AG04449 (cell line): ENCODE measurements around the gene CALHM6.

Experiments
- CTCF ChIA-PET: fragments of 350-600 bp; formaldehyde crosslinking; extraction: SDS; loops from one replicate; lab custom pipeline; 2021; ENCODE audit warnings: antibody characterized with exemption; lab: Yijun Ruan, JAX
- POLR2A ChIA-PET: fragments of 400-600, 350-600 bp; formaldehyde crosslinking; extraction: SDS; loops from one replicate; lab custom pipeline; 2020; ENCODE audit warnings: antibody characterized with exemption, inconsistent platforms; lab: Yijun Ruan, JAX
- DNase-seq: peaks from one replicate; pipeline ENCODE4 v3.0.0-alpha.2; 2010; ENCODE audit warnings: low read depth, low spot score
- H3K4me3 ChIP-seq: 2 replicates; pipeline ENCODE4 v1.5.1; 2011; ENCODE audit warnings: low read depth, mild to moderate bottlenecking, control low read depth, low read length
- CTCF ChIP-seq: IDR thresholded peaks from one replicate; pipeline ENCODE4 v1.5.1; 2011; ENCODE audit warnings: mild to moderate bottlenecking, moderate library complexity, low read length, control low read depth, inconsistent platforms; ENCODE audit not compliant: insufficient read depth; ENCODE audit errors: missing control alignments

Gene CALHM6

DNA sequence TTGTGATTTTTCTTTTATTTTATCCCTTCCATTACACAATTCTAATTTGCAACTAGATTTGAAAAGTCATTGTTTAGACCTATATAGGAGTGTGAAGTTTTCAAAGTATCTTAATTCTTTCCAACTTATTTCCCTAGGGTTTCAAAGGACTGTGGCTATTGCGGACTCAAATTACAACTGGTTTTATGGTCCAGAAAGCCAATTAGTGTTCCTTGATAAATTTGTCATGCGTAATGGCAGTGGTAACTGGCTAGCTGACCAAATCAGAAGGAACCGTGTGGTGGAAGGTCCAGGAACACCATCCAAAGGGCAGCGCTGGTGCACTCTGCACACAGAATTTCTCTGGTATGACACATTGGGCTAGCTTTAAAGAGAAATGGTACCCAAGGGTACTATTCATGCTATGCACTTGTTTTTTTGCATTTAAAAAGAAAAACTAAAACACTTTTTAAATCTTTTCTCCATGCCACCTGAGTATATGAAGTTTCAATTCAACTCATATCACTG, 27.9 kb upstream of the CALHM6 start:
- TF ChIP-seq CTCF: no peak
- POLR2A ChIA-PET: no interaction called here
- DNase-seq: no peak
- H3K4me3 ChIP-seq: no peak overlapping the region
- CTCF ChIA-PET: interaction anchor here (0.8 to 3.4 kb wide), 8 partner anchors 9 to 165 kb away, joined by 3 to 15 read pairs (median 3); no protein-coding TSS in a partner anchor

- CTCF ChIA-PET: interaction anchor here (0.8 to 3.4 kb wide), 5 partner anchors 11 to 166 kb away, joined by 3 to 15 read pairs (median 3); no protein-coding TSS in a partner anchor
- no peak for TF ChIP-seq CTCF
- POLR2A ChIA-PET: no interaction called here
- no peak overlapping the region for H3K4me3 ChIP-seq
- DNase-seq: no peak
Observed at GRCh38 chr6:116434056-116434725, 27.0 kb upstream of the CALHM6 start.

DNA sequence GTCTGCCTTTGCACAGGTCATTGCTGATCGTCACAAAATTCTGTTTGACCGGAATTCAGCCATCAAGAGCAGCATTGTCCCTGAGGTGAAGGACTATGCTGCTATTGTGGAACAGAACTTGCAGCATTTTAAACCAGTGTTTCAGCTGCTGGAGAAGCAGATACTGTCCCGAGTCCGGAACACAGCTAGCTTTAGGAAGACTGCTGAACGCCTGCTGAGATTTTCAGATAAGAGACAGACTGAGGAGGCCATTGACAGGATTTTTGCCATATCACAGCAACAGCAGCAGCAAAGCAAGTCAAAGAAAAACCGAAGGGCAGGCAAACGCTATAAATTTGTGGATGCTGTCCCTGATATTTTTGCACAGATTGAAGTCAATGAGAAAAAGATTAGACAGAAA, 24.6 kb upstream of the CALHM6 start:
- TF ChIP-seq CTCF: no peak
- POLR2A ChIA-PET: no interaction called here
- CTCF ChIA-PET: interaction anchor here (1.0 to 2.5 kb wide), 3 partner anchors 9 to 168 kb away, joined by 3 to 9 read pairs (median 7); no protein-coding TSS in a partner anchor

GRCh38 chr6:116437656-116438055, 23.5 kb upstream of the CALHM6 start:
- POLR2A ChIA-PET: no interaction called here
- no peak for TF ChIP-seq CTCF

More for the DNA sequence above, 24.6 kb upstream of the CALHM6 start:
- no peak overlapping the region for H3K4me3 ChIP-seq
- no peak for DNase-seq

DNA sequence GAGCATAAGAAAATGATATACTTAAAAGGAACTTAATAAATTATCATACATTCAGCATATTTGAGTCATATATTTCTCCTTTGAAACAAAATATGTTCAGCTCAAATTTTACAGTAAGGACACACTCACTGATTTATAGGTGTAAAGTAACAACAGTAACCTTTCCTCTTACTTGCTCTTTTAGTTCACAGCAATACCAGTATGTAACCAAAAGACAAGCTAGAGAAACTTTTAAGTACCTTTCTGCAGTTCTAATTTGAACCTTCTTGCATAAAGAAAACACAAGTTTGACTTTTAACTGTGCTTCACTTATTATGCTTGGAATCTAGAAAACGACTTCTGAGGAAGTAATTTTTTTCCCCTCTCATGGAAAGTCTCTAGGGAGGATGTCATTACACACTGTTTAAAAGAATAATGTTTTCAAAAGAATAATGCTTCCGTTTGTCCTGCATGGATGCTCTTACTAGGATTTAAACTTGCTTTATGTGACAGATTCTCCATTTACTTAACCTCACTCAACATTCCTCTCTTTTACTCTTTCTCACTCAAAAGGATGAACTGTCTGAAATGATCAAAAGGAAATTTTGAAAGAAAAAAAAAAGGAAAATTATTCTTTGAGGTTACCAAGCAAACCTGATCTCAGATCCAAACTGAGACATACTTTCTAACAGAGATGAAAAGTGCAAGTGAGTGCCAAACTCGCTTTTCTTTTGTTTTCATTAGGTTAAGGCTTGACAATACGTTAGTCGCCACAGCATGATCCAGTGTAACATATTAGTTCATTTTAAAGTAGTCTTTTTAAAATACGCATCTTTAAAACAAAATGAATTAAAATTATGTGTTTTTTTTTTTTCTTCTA, 22.4 kb upstream of the CALHM6 start:
- DNase-seq: no peak
- ChIA-PET CTCF (interaction anchor here (1.0 to 3.5 kb wide), 5 partner anchors 39 to 170 kb away, joined by 3 to 16 read pairs (median 5); no protein-coding TSS in a partner anchor), POLR2A (no interaction called here)
- TF ChIP-seq CTCF: no peak
- no peak overlapping the region for H3K4me3 ChIP-seq

More at GRCh38 chr6:116437656-116438055, 23.5 kb upstream of the CALHM6 start:
- DNase-seq: no peak
- H3K4me3 ChIP-seq: no peak overlapping the region
- CTCF ChIA-PET: interaction anchor here (1.3 to 2.5 kb wide), 2 partner anchors 150 to 169 kb away, joined by 7 to 9 read pairs; no protein-coding TSS in a partner anchor
